ENCODE data around the gene WDR33.
"Not testable (repeated sequence)": the region's sequence is repeated elsewhere in the genome, so short reads cannot be mapped to it uniquely, and the experiment has no call there.

The WDR33 gene

GRCh38 chr2:127807678-127808353, 3.2 kb downstream of the WDR33 start:
- no peak for DNase-seq

DNA sequence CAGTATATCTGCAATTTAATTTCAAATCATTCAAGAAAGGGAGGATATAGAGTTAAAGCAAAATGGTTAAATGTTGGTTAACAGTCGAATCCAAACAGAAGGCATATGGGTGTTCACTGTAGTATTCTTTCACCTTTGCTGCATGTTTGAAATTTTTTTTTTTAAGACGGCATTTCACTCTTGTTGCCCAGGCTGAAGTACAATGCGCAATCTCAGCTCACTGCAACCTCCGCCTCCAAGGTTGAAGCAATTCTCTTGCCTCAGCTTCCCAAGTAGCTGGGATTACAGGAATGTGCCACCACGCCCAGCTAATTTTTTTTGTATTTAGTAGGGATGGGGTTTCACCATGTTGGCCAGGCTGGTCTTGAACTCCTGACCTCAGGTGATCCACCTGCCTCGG, 4.1 kb downstream of the WDR33 start:
- DNase-seq = not testable (repeated sequence)

DNA sequence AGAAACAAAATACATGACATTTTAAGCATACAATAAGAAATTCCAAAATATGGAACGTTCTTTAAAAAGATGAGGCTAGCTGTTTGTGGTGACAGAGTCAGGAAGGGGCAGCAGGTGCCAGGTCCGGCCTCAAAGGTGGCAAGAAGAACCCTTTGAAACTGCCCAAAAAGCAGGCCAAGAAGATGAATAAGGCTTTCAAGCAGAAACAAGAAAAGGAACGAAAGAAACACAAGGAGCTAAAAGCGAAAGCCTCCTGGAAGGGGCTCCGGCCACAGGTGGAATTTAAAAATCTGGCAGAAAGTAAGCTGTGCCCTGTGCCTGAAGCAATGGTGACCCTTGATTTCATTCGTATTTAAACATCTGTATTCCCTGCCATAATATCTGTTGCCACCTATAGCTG, 5.5 kb downstream of the WDR33 start:
- no peak for DNase-seq

- DNase-seq = no peak
Measured at GRCh38 chr2:127799926-127800325, 11.0 kb downstream of the WDR33 start.

DNA sequence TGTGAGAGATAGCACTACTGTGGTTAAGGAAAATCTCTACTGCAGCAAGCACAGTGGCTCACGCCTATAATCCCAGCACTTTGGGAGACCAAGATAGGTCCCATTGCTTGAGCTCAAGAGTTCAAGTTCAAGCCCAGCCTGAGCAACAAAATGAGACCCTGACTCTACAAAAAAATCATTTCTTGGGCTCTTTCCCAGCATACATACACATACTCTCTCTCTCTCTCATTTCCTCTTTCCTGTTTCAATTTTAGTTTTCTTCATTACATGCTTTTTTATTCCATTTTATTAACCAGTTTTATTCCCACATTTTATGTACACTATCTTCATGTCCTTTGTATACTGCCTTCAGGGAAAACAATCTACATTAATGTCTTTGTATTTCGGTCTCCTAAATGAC, 14.6 kb downstream of the WDR33 start:
- no peak for DNase-seq

GRCh38 chr2:127794901-127795300, 16.1 kb downstream of the WDR33 start:
- not testable (repeated sequence) for DNase-seq

DNA sequence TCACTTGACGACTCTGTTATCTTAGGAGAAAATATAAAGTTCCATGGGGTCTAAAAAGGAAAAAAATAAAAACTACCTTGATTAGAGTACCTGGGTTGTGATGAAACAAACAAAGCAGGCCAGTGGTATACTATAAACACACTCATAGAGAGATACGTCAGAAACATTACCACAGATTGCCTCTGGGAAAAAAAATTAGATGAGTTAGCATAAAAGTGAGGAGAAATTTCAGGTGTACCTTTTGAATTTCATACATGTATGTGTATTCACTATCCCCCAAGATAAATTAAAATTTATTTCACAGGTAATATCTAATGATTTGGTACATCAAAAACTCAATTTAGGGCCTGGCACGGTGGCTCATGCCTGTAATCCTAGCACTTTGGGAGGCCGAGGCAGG, 18.2 kb downstream of the WDR33 start:
- no peak for DNase-seq

- no peak for DNase-seq
Measured at GRCh38 chr2:127790694-127791529, 20.1 kb downstream of the WDR33 start.

DNA sequence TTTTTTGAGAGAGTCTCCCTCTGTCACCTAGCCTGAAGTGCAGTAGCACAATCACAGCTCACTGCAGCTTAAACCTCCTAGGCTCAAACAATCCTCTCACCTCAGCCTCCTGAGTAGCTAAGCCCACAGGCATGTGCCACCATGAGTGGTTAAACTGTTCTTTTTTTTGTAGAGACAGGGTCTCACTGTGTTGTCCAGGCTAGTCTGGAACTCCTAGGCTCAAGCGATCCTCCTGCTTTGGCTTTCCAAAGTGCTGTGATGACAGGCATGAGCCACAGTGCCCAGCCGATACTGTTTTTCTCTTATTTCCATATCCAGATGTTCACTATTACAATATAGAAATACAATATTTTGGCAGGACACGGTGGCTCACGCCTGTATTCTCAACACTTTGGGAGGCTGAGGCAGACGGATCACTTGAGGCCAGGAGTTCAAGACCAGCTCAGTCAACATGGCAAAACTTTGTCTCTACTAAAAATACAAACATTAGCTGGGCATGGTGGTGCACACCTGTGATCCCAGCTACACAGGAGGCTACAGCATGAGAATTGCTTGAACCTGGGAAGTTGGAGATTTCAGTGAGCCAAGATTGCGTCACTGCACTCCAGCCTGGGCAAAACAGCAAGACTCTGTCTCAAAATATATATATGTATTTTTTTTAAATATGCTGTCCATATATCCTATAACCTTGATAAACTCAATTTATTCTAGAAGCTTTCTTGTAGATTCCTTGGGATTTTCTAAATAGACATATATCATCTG, 24.7 kb downstream of the WDR33 start:
- no peak for DNase-seq

- DNase-seq = no peak
Measured at GRCh38 chr2:127784965-127785518, 25.9 kb downstream of the WDR33 start.

DNA sequence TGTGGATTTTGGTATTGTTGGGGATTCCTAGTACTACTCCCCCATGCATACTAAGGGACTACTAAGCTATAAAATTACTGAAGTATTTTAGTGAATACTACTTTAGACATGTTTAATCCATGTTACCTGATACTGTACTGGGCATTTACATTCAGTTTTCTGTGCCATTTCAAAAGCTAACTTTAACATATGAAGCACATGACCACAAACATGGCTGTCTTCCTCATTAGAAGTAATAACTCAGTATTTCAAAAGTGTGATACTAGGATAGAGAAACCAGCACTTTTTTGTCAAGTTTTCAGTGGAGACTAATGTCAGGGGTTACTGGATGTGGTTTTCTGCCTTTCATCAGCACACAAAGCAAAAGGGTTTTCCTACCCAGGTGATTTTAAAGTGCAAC, 27.9 kb downstream of the WDR33 start:
- DNase-seq = no peak

GRCh38 chr2:127778850-127779249, 32.1 kb downstream of the WDR33 start:
- no peak for DNase-seq

DNA sequence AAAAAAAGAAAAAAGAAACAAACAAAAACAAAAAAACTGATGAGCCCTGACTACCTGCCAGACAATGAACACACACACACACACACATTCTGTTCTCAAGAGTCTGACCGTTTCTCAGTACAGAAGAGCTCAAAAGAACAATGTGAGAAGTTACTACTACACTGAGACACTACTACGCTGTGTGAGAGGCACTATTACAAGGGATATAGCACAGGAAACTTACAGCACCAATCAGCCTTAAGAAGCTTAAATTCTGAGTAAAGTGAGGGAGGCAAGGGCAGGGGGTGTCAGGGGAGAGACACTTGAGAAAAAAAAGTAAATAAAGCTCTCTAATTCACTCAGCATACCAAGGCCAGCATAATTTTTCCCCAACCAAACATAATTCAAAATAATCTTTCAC, 32.5 kb downstream of the WDR33 start:
- no peak for DNase-seq

- no peak for DNase-seq
Measured at GRCh38 chr2:127776122-127776780, 34.7 kb downstream of the WDR33 start.

- DNase-seq = no peak
Measured at GRCh38 chr2:127771756-127772155, 39.2 kb downstream of the WDR33 start.

DNA sequence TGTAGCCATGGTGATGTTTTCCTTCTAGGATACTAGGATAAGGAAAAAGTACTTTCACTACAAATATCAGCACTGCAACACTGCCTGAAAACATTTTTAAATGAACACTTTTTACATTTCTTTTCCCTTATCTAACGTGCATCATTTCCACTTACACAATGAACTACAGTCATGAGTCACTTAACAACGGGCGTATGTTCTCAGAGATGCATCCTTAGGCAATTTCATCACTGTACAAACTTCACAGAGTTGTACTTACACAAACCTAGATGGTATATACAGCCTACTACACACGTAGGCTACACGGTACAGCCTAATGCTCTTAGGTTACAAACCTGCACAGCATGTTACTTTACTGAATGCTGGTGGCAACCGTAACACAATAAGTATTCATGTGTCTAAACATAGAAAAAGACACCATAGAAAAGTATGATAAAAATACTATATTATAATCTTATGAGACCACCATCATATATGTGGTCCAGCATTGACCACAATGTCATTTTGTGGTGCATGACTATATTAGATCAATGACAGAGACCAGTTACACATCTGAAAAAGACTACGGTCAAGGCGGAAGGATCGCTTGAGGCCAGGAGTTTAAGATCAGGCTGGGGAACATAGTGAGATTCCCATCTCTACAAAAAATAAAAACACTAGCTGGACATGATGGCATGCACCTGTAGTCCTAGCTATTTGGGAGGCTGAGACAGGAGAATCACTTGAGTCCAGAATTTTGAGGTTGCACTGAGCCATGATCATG, 39.8 kb downstream of the WDR33 start:
- no peak for DNase-seq

DNA sequence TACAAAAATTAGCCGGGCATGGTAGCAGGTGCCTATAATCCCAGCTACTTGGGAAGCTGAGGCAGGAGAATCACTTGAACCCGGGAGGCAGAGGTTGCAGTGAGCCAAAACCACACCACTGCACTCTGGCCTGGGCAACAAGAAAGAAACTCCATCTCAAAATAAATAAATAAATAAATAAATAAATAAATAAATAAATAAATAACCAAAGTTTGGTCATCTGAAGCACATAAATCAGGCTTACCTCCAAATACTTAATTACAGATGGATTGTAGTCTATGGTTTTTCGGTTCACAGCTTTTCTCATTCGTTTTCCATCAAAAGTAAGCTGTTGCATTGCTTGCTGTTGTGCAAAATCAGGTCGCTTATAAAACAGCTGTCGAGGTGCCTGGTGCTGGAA, 40.4 kb downstream of the WDR33 start:
- not testable (repeated sequence) for DNase-seq

- DNase-seq = no peak
Measured at GRCh38 chr2:127769587-127769986, 41.4 kb downstream of the WDR33 start.

- no peak for DNase-seq
Measured at GRCh38 chr2:127768775-127769479, 42.0 kb downstream of the WDR33 start.

DNA sequence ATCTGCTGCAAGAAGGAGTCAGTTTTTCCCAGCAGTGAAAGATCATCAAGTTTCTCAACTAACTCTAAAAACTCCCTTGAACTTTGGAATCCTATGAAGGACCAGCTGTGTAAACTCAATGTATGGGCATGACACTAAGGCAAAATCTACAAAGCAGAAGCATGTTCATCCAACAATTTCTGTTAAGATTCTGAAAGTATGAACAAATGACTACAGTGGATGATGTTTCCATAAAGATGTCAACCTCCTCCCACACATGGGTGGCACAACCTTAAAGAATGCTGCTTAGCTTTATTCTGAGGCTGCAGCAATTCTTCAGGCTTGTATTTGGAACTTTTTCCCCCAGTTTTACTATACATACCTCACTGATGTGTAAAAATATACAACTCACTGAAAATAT, 47.2 kb downstream of the WDR33 start:
- DNase-seq = no peak

DNA sequence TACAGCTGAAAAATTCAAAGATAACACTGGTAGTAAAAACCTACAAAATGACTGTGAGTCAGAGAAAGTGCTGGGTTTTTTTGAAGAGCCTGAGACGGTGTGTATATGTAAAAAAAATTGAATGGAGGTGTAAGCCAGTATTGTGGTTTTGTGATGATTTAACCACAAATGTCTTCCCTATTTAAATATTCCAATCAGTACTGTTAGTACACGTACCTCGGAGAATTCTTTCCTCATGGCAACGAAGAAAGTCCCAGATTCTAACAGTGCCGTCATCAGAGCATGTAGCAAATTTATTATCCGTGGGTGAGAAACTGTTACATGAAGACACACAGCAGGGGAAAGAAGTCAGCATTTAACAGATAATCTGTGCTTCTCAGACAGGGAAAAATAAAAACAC, 48.1 kb downstream of the WDR33 start:
- no peak for DNase-seq

All from SHP77 treated with DMSO at 0.1 percent for 48 hours (cell line).